ENCODE measurements around the gene MGST1.

The MGST1 gene

GRCh38 chr12:16329594-16329993 lies 17.9 kb upstream of the MGST1 start:
- no peak for DNase-seq (ENCODE audit: low read depth in 2 of 2)
- TF ChIP-seq CTCF (IDR thresholded peaks at IDR 0.05; ENCODE audit: low read depth, low read length), result no peak
- no peak overlapping the region for H3K4me3 ChIP-seq (replicated peaks in 1 of 2; ENCODE audit: low read depth in 2 of 2, low read length in 2 of 2)

- TF ChIP-seq CTCF (IDR thresholded peaks at IDR 0.05; ENCODE audit: low read depth, low read length), result no peak
- no peak for DNase-seq (ENCODE audit: low read depth in 2 of 2)
- no peak overlapping the region for H3K4me3 ChIP-seq (replicated peaks in 1 of 2; ENCODE audit: low read depth in 2 of 2, low read length in 2 of 2)
Measured at GRCh38 chr12:16330560-16330959, 16.9 kb upstream of the MGST1 start.

GRCh38 chr12:16331998-16332397 lies 15.4 kb upstream of the MGST1 start:
- TF ChIP-seq CTCF (IDR thresholded peaks at IDR 0.05; ENCODE audit: low read depth, low read length), result no peak
- no peak overlapping the region for H3K4me3 ChIP-seq (replicated peaks in 1 of 2; ENCODE audit: low read depth in 2 of 2, low read length in 2 of 2)
- DNase-seq (ENCODE audit: low read depth in 2 of 2), result no peak

- DNase-seq (ENCODE audit: low read depth in 2 of 2), result no peak
- no peak overlapping the region for H3K4me3 ChIP-seq (replicated peaks in 1 of 2; ENCODE audit: low read depth in 2 of 2, low read length in 2 of 2)
- TF ChIP-seq CTCF (IDR thresholded peaks at IDR 0.05; ENCODE audit: low read depth, low read length), result no peak
Measured at GRCh38 chr12:16335838-16336237, 11.6 kb upstream of the MGST1 start.

- DNase-seq (ENCODE audit: low read depth in 2 of 2), result peak; percentile 27 to 44
- H3K4me3 ChIP-seq (replicated peaks in 1 of 2; ENCODE audit: low read depth in 2 of 2, low read length in 2 of 2), result no peak overlapping the region
- TF ChIP-seq CTCF (IDR thresholded peaks at IDR 0.05; ENCODE audit: low read depth, low read length), result no peak
Measured at GRCh38 chr12:16344269-16344668, 3.2 kb upstream of the MGST1 start.

- TF ChIP-seq CTCF (IDR thresholded peaks at IDR 0.05; ENCODE audit: low read depth, low read length), result no peak
- H3K4me3 ChIP-seq (replicated peaks in 1 of 2; ENCODE audit: low read depth in 2 of 2, low read length in 2 of 2), result no peak overlapping the region
Measured at GRCh38 chr12:16345105-16345504, 2.3 kb upstream of the MGST1 start.

GRCh38 chr12:16346958-16347357 lies 487 bp upstream of the MGST1 start:
- peak overlapping the region; percentile 62 to 72 for H3K4me3 ChIP-seq (replicated peaks in 1 of 2; ENCODE audit: low read depth in 2 of 2, low read length in 2 of 2)
- DNase-seq (ENCODE audit: low read depth in 2 of 2), result no peak

More at GRCh38 chr12:16345105-16345504, 2.3 kb upstream of the MGST1 start:
- no peak for DNase-seq (ENCODE audit: low read depth in 2 of 2)

More at GRCh38 chr12:16346958-16347357, 487 bp upstream of the MGST1 start:
- no peak for TF ChIP-seq CTCF (IDR thresholded peaks at IDR 0.05; ENCODE audit: low read depth, low read length)

Data from cardiac fibroblast (primary cell).